ENCODE results near the gene LTBP1. TPM values are rescaled to one million over a fixed set of nuclear protein-coding genes. Genes with fewer than 3 reads are reported as not detected.

The LTBP1 gene
- total RNA-seq, 2 experiments from 2014 or later, result 61.1 to 82.6 TPM

DNA sequence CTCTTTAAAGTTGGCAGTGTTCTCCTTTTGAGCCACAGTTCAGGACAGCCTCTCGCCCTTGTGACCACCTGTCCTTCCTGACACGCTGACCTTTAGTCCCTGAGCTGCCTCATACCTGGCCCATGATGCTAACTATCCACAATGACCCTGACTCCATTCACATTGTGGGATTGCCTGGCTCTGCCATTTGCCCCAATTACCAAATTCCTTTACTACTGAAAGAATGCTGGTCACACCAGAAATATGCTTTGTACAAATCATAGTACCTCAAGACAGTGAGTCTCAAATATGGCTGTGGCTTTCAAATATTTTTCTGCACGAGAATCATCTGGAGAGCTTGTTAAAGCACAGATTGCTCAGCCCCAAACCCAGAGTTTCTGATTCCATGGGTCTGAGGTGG, 54.2 kb downstream of the LTBP1 start:
- no peak overlapping the region for H2AFZ ChIP-seq (ENCODE audit: low read length)
- peaks cover 27% of the 10 kb centered on the region for H3K79me2 ChIP-seq (ENCODE audit: insufficient read depth, low read depth, low read length)
- BruUV-seq (replicated peaks), result no TSS peak
- H3K4me3 ChIP-seq (ENCODE audit: low read depth, low read length, poor library complexity, severe bottlenecking), result no peak overlapping the region
- H4K20me1 ChIP-seq (ENCODE audit: insufficient read depth, low read length), result no peaks in the 10 kb centered on the region; the same call in 1 of the 2 replicates
- no peaks in the 10 kb centered on the region for H3K9me3 ChIP-seq (ENCODE audit: low read length)
- intact Hi-C loops (cut with micrococcal nuclease; ENCODE audit: unreplicated experiment), result no loop called here
- CTCF ChIA-PET (ENCODE audit: unreplicated experiment), result no interaction called here
- H3K4me2 ChIP-seq (ENCODE audit: low read length), result no peak overlapping the region
- TF ChIP-seq, protein P1, sequence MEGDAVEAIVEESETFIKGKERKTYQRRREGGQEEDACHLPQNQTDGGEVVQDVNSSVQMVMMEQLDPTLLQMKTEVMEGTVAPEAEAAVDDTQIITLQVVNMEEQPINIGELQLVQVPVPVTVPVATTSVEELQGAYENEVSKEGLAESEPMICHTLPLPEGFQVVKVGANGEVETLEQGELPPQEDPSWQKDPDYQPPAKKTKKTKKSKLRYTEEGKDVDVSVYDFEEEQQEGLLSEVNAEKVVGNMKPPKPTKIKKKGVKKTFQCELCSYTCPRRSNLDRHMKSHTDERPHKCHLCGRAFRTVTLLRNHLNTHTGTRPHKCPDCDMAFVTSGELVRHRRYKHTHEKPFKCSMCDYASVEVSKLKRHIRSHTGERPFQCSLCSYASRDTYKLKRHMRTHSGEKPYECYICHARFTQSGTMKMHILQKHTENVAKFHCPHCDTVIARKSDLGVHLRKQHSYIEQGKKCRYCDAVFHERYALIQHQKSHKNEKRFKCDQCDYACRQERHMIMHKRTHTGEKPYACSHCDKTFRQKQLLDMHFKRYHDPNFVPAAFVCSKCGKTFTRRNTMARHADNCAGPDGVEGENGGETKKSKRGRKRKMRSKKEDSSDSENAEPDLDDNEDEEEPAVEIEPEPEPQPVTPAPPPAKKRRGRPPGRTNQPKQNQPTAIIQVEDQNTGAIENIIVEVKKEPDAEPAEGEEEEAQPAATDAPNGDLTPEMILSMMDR (conservative IDR thresholded peaks at IDR 0.05; ENCODE audit: low read length), result no peak
- no peak for TF ChIP-seq EZH2phosphoT487 (IDR thresholded peaks at IDR 0.05; ENCODE audit: borderline replicate concordance, low read depth, low read length)
- no peak for DNase-seq (ENCODE audit: low spot score)
- H3K36me3 ChIP-seq (ENCODE audit: insufficient read depth, low read length), result peaks cover 11% of the 10 kb centered on the region
- POLR2A ChIA-PET, result interaction anchor here (0.9 to 1.4 kb wide), 3 partner anchors 10 to 51 kb away, joined by 4 to 5 read pairs (median 4); no protein-coding TSS in a partner anchor
- H3K9me2 ChIP-seq (ENCODE audit: insufficient read depth, low read length), result no peaks in the 10 kb centered on the region
- H3K4me1 ChIP-seq (ENCODE audit: insufficient read depth, low read length, poor library complexity, severe bottlenecking), result no peaks in the 10 kb centered on the region
- no peak overlapping the region for H3K27ac ChIP-seq (ENCODE audit: low read depth, low read length, poor library complexity, severe bottlenecking)

DNA sequence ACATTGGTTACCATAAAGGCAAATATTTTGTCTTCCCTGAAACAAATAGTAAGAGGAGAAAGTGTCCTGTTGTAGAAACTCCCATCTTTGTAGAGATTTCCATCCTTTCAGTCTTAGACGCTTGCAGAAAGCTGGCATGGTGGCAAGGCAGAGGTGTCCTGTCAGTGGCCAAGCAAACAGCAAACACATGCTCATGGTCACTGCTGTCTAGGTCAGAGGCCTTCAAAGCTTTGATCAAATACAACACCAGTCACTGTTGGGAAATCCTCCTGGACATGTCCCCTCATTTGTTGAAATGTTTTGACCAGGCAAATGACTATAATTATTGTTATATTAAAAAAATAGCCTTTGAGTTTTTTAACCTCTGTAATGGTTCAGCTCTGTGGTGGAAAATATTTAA, 55.1 kb downstream of the LTBP1 start:
- TF ChIP-seq, protein P1 (conservative IDR thresholded peaks at IDR 0.05; ENCODE audit: low read length), result no peak
- no peak for TF ChIP-seq EZH2phosphoT487 (IDR thresholded peaks at IDR 0.05; ENCODE audit: borderline replicate concordance, low read depth, low read length)
- peaks cover 6% of the 10 kb centered on the region for H3K36me3 ChIP-seq (ENCODE audit: insufficient read depth, low read length)
- ChIA-PET CTCF (ENCODE audit: unreplicated experiment) (no interaction called here), POLR2A (interaction anchor here (0.6 to 1.4 kb wide), 3 partner anchors 11 to 716 kb away, joined by 3 to 5 read pairs (median 4); no protein-coding TSS in a partner anchor)
- H3K9me2 ChIP-seq (ENCODE audit: insufficient read depth, low read length), result no peaks in the 10 kb centered on the region
- intact Hi-C loops (cut with micrococcal nuclease; ENCODE audit: unreplicated experiment), result no loop called here
- H3K79me2 ChIP-seq (ENCODE audit: insufficient read depth, low read depth, low read length), result peaks cover 28% of the 10 kb centered on the region
- H3K4me2 ChIP-seq (ENCODE audit: low read length), result no peak overlapping the region
- H3K4me1 ChIP-seq (ENCODE audit: insufficient read depth, low read length, poor library complexity, severe bottlenecking), result no peaks in the 10 kb centered on the region
- no peak overlapping the region for H2AFZ ChIP-seq (ENCODE audit: low read length)
- no TSS peak for BruUV-seq (replicated peaks)
- no peaks in the 10 kb centered on the region; the same call in 1 of the 2 replicates for H4K20me1 ChIP-seq (ENCODE audit: insufficient read depth, low read length)
- no peak overlapping the region for H3K4me3 ChIP-seq (ENCODE audit: low read depth, low read length, poor library complexity, severe bottlenecking)
- no peak overlapping the region for H3K27ac ChIP-seq (ENCODE audit: low read depth, low read length, poor library complexity, severe bottlenecking)
- no peak for DNase-seq (ENCODE audit: low spot score)
- H3K9me3 ChIP-seq (ENCODE audit: low read length), result no peaks in the 10 kb centered on the region

DNA sequence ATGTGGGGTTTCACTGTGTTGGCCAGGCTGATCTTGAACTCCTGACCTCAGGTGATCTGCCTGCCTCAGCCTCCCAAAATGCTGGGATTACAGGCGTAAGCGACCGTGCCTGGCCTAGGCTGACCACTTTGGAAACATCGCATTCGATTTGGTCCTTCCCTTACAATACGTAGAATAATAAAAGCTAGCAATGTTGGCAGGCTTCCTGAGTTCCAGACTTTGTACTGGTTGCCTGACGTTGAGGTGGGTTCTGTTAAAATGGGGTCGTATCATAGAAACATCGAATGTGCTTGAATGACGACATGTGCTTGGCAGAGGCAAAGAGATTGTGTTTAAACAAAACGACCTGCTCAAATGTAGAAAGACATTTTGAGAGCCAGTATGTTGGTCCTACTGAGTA, 56.1 kb downstream of the LTBP1 start:
- Histone ChIP-seq H3K4me2 (ENCODE audit: low read length) (no peak overlapping the region), H3K79me2 (ENCODE audit: insufficient read depth, low read depth, low read length) (peaks cover 31% of the 10 kb centered on the region), H2AFZ (ENCODE audit: low read length) (no peak overlapping the region), H3K27ac (ENCODE audit: low read depth, low read length, poor library complexity, severe bottlenecking) (no peak overlapping the region), H3K36me3 (ENCODE audit: insufficient read depth, low read length) (peaks cover 15% of the 10 kb centered on the region), H3K4me3 (ENCODE audit: low read depth, low read length, poor library complexity, severe bottlenecking) (no peak overlapping the region), H4K20me1 (ENCODE audit: insufficient read depth, low read length) (no peaks in the 10 kb centered on the region), H3K9me3 (ENCODE audit: low read length) (no peaks in the 10 kb centered on the region), H3K4me1 (ENCODE audit: insufficient read depth, low read length, poor library complexity, severe bottlenecking) (no peaks in the 10 kb centered on the region), H3K9me2 (ENCODE audit: insufficient read depth, low read length) (no peaks in the 10 kb centered on the region)
- TF ChIP-seq, protein P1 (conservative IDR thresholded peaks at IDR 0.05; ENCODE audit: low read length), result no peak
- no peak for TF ChIP-seq EZH2phosphoT487 (IDR thresholded peaks at IDR 0.05; ENCODE audit: borderline replicate concordance, low read depth, low read length)
- intact Hi-C loops (cut with micrococcal nuclease; ENCODE audit: unreplicated experiment), result no loop called here
- BruUV-seq (replicated peaks), result no TSS peak
- ChIA-PET CTCF (ENCODE audit: unreplicated experiment) (no interaction called here), POLR2A (no interaction called here)
- DNase-seq (ENCODE audit: low spot score), result no peak
